SK-N-SH (cell line): ENCODE data around the gene SBSN. TPM values are rescaled to one million over a fixed set of nuclear protein-coding genes. Genes with fewer than 3 reads are reported as not detected.

Experiments used
- CTCF ChIA-PET: fragments of 300-600, 350-600 bp; formaldehyde crosslinking; extraction: SDS; loops from one replicate; lab custom pipeline; 2021; lab: Yijun Ruan, JAX
- POLR2A ChIA-PET: fragments of 350-600 bp; sonication (Branson Sonifier 250); formaldehyde crosslinking; extraction: SDS; loops from one replicate; lab custom pipeline; 2020; ENCODE audit warnings: antibody characterized with exemption, inconsistent platforms; lab: Yijun Ruan, JAX
- DNase-seq: peaks from one replicate; pipeline ENCODE4 v3.0.0; 2012
- H2AFZ ChIP-seq: fragments of 200-600 bp; sonication (generic); 2 replicates; pipeline ENCODE4 v1.8.1; 2016; ENCODE audit warnings: antibody characterized with exemption, mild to moderate bottlenecking, low read depth
- H3F3A ChIP-seq: fragments of 200-600 bp; sonication (generic); replicated peaks from 2 replicates; pipeline ENCODE3; 2016; ENCODE audit warnings: antibody characterized with exemption, mild to moderate bottlenecking; ENCODE audit not compliant: insufficient read depth
- H3K27ac ChIP-seq, 2 experiments: fragments of 200-500 bp in 1 of 2; fragments of 200-600 bp in 1 of 2; sonication (Bioruptor generic) in 1 of 2; sonication (generic), shearing (Covaris generic) in 1 of 2; 2 replicates each; pipeline versions ENCODE4 v1.5.1 to v1.6.1; 2014 to 2016; ENCODE audit warnings: low read depth in 2 of 2, inconsistent platforms in 1 of 2, low read length in 1 of 2, mild to moderate bottlenecking in 1 of 2, mixed read lengths in 1 of 2
- H3K27me3 ChIP-seq: fragments of 200-600 bp; sonication (generic), shearing (Covaris generic); 2 replicates; pipeline ENCODE4 v1.6.1; 2016; ENCODE audit warnings: mixed run types; ENCODE audit not compliant: insufficient read depth
- H3K36me3 ChIP-seq, 2 experiments: fragments of 200-500 bp in 1 of 2; fragments of 200-600 bp in 1 of 2; sonication (Bioruptor generic) in 1 of 2; sonication (generic) in 1 of 2; replicated peaks in 1 of 2; 2 replicates each; pipeline versions ENCODE3 to v1.5.1; 2014 to 2016; ENCODE audit warnings: low read length in 1 of 2, mild to moderate bottlenecking in 1 of 2; ENCODE audit not compliant: insufficient read depth in 2 of 2, control insufficient read depth in 1 of 2
- H3K4me1 ChIP-seq, 2 experiments: fragments of 200-500 bp in 1 of 2; fragments of 200-600 bp in 1 of 2; sonication (Bioruptor generic) in 1 of 2; sonication (generic), shearing (Covaris generic) in 1 of 2; 2 replicates each; pipeline versions ENCODE4 v1.5.1 to v1.6.1; 2014 to 2016; ENCODE audit warnings: low read depth in 1 of 2, low read length in 1 of 2, mixed run types in 1 of 2; ENCODE audit not compliant: insufficient read depth in 2 of 2, control insufficient read depth in 1 of 2
- H3K4me2 ChIP-seq: fragments of 200-600 bp; sonication (generic), shearing (Covaris generic); 2 replicates; pipeline ENCODE4 v1.6.1; 2017; ENCODE audit warnings: mixed run types
- H3K4me3 ChIP-seq, 2 experiments: fragments of 200-500 bp in 1 of 2; fragments of 200-600 bp in 1 of 2; sonication (Bioruptor generic) in 1 of 2; sonication (generic), shearing (Covaris generic) in 1 of 2; 2 replicates each; pipeline versions ENCODE4 v1.5.1 to v1.8.1; 2014 to 2016; ENCODE audit warnings: low read depth in 2 of 2, inconsistent platforms in 1 of 2, low read length in 1 of 2, mild to moderate bottlenecking in 1 of 2, mixed read lengths in 1 of 2, moderate library complexity in 1 of 2
- H3K79me2 ChIP-seq: fragments of 200-600 bp; sonication (generic); 2 replicates; pipeline ENCODE4 v1.8.1; 2017; ENCODE audit warnings: mild to moderate bottlenecking; ENCODE audit not compliant: insufficient read depth
- H3K9ac ChIP-seq: fragments of 200-600 bp; sonication (generic); 2 replicates; pipeline ENCODE4 v1.6.1; 2017; ENCODE audit warnings: mixed run types
- H3K9me2 ChIP-seq: fragments of 200-600 bp; sonication (generic); 2 replicates; pipeline ENCODE4 v1.6.1; 2017; ENCODE audit warnings: mixed run types
- H3K9me3 ChIP-seq: fragments of 200-600 bp; sonication (generic); 2 replicates; pipeline ENCODE4 v1.6.1; 2017; ENCODE audit warnings: mixed run types, mild to moderate bottlenecking, moderate library complexity
- H4K20me1 ChIP-seq: fragments of 200-600 bp; sonication (generic); 2 replicates; pipeline ENCODE4 v1.6.1; 2017; ENCODE audit warnings: mild to moderate bottlenecking, mixed run types; ENCODE audit not compliant: insufficient read depth
- CTCF ChIP-seq: fragments of 200-600 bp; sonication (generic); IDR thresholded peaks from 2 replicates; pipeline ENCODE4 v1.6.1; 2017; ENCODE audit warnings: antibody characterized with exemption, mild to moderate bottlenecking, moderate library complexity
- EP300 ChIP-seq, 2 experiments: IDR thresholded peaks; 2 replicates each; pipeline versions ENCODE4 v1.4.0 to v1.6.1; 2012; ENCODE audit warnings: borderline replicate concordance in 1 of 2, low read depth in 1 of 2, low read length in 1 of 2
- EZH2phosphoT487 ChIP-seq: fragments of 200-600 bp; sonication (generic); IDR thresholded peaks from 2 replicates; pipeline ENCODE4 v1.6.1; 2017; ENCODE audit warnings: low read depth, mixed run types, mild to moderate bottlenecking, antibody characterized with exemption, moderate library complexity, borderline replicate concordance
- FOSL2 ChIP-seq: IDR thresholded peaks from 2 replicates; pipeline ENCODE4 v1.4.0; 2012; ENCODE audit warnings: low read depth, mild to moderate bottlenecking, moderate library complexity, borderline replicate concordance
- FOXJ3 ChIP-seq: sonication (generic); formaldehyde crosslinking; IDR thresholded peaks from 2 replicates; pipeline ENCODE4 v1.5.1; 2020; ENCODE audit warnings: mild to moderate bottlenecking, missing genetic modification reagents
- MEF2A ChIP-seq: IDR thresholded peaks from 2 replicates; pipeline ENCODE4 v1.4.0; 2012; ENCODE audit warnings: low read depth, borderline replicate concordance
- MXI1 ChIP-seq: IDR thresholded peaks from 2 replicates; pipeline ENCODE4 v1.6.1; 2012; ENCODE audit warnings: mild to moderate bottlenecking, low read depth, low read length, improper control_type of control experiment
- RAD21 ChIP-seq: IDR thresholded peaks from 2 replicates; pipeline ENCODE4 v1.6.1; 2012; ENCODE audit warnings: mild to moderate bottlenecking, low read length
- RCOR1 ChIP-seq: fragments of 150-350 bp; IDR thresholded peaks from 2 replicates; pipeline ENCODE4 v1.6.1; 2017; ENCODE audit warnings: antibody characterized with exemption, low read length
- RFX5 ChIP-seq: IDR thresholded peaks from 2 replicates; pipeline ENCODE4 v1.6.1; 2012; ENCODE audit warnings: mild to moderate bottlenecking, improper control_type of control experiment, low read length
- SMC3 ChIP-seq: IDR thresholded peaks from 2 replicates; pipeline ENCODE4 v1.6.1; 2012; ENCODE audit warnings: low read depth, low read length, improper control_type of control experiment
- WGBS: methylation state at CpG from one replicate; pipeline ENCODE4 v1.1.6; 2017; ENCODE audit warnings: low lambda C conversion rate; 5-methylcytosine and 5-hydroxymethylcytosine counted together
- polyA plus RNA-seq, 3 experiments: library from polyadenylated mRNA; depleted of rRNA; stranded (reverse); fragments of >200 nt; gene quantifications; 2 replicates each; pipeline ENCODE4 v1.2.3, GENCODE V29; 2012

The SBSN gene
- polyA plus RNA-seq, 1 of the 3 experiments (the other 2 are of a cell fraction), result 0.25 TPM

GRCh38 chr19:35549879-35550523 is 21.9 kb upstream of the SBSN start:
- ChIA-PET CTCF (interaction anchor here (0.6 to 4.1 kb wide), 16 partner anchors 8 to 197 kb away, joined by 3 to 20 read pairs (median 4); partner anchors contain the start of genes ATP4A, HAUS5 and ZBTB32), POLR2A (no interaction called here)
- 90% methylated on average over 10 of the region's 15 CpGs for WGBS
- Histone ChIP-seq H3K9me2 (no peaks in the 10 kb centered on the region), H2AFZ (no peak overlapping the region), H3K4me3 (no peak overlapping the region), H3K36me3 (peaks cover 0 to 12% of the 10 kb centered on the region in 2 experiments), H3K9me3 (no peaks in the 10 kb centered on the region), H3K4me1 (peaks cover 5 to 12% of the 10 kb centered on the region in 2 experiments; a peak in 1 of 4 replicates), H3K79me2 (peaks cover 18% of the 10 kb centered on the region), H3F3A (no peaks in the 10 kb centered on the region), H4K20me1 (peaks cover 5% of the 10 kb centered on the region; the same call in 1 of the 2 replicates), H3K9ac (no peak overlapping the region), H3K27me3 (no peaks in the 10 kb centered on the region; the same call in 1 of the 2 replicates), H3K27ac (no peak overlapping the region), H3K4me2 (no peak overlapping the region)
- no peak for DNase-seq
- no peak for TF ChIP-seq EZH2phosphoT487
- no peak for TF ChIP-seq FOSL2
- no peak for TF ChIP-seq MXI1
- TF ChIP-seq MEF2A, result no peak
- TF ChIP-seq CTCF, result no peak
- TF ChIP-seq RFX5, result no peak
- TF ChIP-seq FOXJ3 (CRISPR knock-in tag), result no peak

- H3K9me3 ChIP-seq, result no peaks in the 10 kb centered on the region
- peaks cover 26% of the 10 kb centered on the region for H3K79me2 ChIP-seq
- H3K27ac ChIP-seq, result no peak overlapping the region
- ChIA-PET CTCF (interaction anchor here (0.6 to 4.1 kb wide), 29 partner anchors 9 to 196 kb away, joined by 3 to 20 read pairs (median 4); partner anchors contain the start of genes ATP4A, FFAR2, HAUS5 and ZBTB32), POLR2A (no interaction called here)
- no peaks in the 10 kb centered on the region for H3F3A ChIP-seq
- H3K9ac ChIP-seq, result no peak overlapping the region
- peak; percentile 83 for DNase-seq
- no peaks in the 10 kb centered on the region for H3K9me2 ChIP-seq
- peaks cover 0 to 12% of the 10 kb centered on the region in 2 experiments for H3K36me3 ChIP-seq
- no peak for TF ChIP-seq EP300 (IDR thresholded peaks at IDR 0.05; ENCODE audit: borderline replicate concordance in 1 of 2, low read depth in 1 of 2, low read length in 1 of 2)
- TF ChIP-seq CTCF, result peak; percentile 81
- peak; percentile 68 for TF ChIP-seq RAD21
- TF ChIP-seq RCOR1, result no peak
- TF ChIP-seq EZH2phosphoT487, result no peak
- TF ChIP-seq SMC3, result peak; percentile 55
- TF ChIP-seq, all 33 proteins: peak for 3
- Histone ChIP-seq H3K4me3 (no peak overlapping the region), H3K4me1 (peaks cover 5 to 16% of the 10 kb centered on the region in 2 experiments; a peak in 2 of 4 replicates), H3K27me3 (no peaks in the 10 kb centered on the region), H2AFZ (no peak overlapping the region), H3K4me2 (no peak overlapping the region), H4K20me1 (peaks cover 5% of the 10 kb centered on the region; the same call in 1 of the 2 replicates)
- 26% methylated on average over 6 of the region's 6 CpGs for WGBS
Measured at GRCh38 chr19:35549174-35549788, 21.2 kb upstream of the SBSN start.
